Measurements from ENCODE around the gene NPTN.

DNA sequence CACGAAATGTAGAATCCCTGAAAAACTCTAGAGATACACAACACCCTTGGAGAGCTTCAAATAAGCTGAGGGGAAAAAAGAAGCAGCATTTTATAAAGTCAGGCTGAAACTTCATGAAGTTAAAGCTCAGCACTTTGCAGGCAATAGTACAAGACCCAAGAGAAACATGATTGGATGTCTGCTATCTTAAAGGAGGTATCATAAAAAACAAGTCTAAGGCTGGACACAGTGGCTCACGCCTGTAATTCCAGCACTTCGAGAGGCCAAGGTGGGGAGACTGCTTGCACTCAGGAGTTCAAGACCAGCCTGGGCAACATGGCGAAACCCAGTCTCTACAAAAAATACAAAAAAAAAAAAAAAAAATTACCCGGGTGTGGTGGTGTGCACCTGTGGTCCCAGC, 42.9 kb downstream of the NPTN start:
- no peak for TF ChIP-seq MAFK (IDR thresholded peaks at IDR 0.05; ENCODE audit: partially characterized antibody)
- TF ChIP-seq SMC3 (IDR thresholded peaks at IDR 0.05) = no peak
- TF ChIP-seq, protein P1, sequence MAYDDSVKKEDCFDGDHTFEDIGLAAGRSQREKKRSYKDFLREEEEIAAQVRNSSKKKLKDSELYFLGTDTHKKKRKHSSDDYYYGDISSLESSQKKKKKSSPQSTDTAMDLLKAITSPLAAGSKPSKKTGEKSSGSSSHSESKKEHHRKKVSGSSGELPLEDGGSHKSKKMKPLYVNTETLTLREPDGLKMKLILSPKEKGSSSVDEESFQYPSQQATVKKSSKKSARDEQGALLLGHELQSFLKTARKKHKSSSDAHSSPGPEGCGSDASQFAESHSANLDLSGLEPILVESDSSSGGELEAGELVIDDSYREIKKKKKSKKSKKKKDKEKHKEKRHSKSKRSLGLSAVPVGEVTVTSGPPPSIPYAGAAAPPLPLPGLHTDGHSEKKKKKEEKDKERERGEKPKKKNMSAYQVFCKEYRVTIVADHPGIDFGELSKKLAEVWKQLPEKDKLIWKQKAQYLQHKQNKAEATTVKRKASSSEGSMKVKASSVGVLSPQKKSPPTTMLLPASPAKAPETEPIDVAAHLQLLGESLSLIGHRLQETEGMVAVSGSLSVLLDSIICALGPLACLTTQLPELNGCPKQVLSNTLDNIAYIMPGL (CRISPR knock-in tag; IDR thresholded peaks at IDR 0.05; ENCODE audit: borderline replicate concordance) = no peak
- TF ChIP-seq, protein P2, sequence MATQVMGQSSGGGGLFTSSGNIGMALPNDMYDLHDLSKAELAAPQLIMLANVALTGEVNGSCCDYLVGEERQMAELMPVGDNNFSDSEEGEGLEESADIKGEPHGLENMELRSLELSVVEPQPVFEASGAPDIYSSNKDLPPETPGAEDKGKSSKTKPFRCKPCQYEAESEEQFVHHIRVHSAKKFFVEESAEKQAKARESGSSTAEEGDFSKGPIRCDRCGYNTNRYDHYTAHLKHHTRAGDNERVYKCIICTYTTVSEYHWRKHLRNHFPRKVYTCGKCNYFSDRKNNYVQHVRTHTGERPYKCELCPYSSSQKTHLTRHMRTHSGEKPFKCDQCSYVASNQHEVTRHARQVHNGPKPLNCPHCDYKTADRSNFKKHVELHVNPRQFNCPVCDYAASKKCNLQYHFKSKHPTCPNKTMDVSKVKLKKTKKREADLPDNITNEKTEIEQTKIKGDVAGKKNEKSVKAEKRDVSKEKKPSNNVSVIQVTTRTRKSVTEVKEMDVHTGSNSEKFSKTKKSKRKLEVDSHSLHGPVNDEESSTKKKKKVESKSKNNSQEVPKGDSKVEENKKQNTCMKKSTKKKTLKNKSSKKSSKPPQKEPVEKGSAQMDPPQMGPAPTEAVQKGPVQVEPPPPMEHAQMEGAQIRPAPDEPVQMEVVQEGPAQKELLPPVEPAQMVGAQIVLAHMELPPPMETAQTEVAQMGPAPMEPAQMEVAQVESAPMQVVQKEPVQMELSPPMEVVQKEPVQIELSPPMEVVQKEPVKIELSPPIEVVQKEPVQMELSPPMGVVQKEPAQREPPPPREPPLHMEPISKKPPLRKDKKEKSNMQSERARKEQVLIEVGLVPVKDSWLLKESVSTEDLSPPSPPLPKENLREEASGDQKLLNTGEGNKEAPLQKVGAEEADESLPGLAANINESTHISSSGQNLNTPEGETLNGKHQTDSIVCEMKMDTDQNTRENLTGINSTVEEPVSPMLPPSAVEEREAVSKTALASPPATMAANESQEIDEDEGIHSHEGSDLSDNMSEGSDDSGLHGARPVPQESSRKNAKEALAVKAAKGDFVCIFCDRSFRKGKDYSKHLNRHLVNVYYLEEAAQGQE (IDR thresholded peaks at IDR 0.05) = no peak
- TF ChIP-seq BHLHE40 (IDR thresholded peaks at IDR 0.05; ENCODE audit: low read depth, low read length) = no peak
- TF ChIP-seq, protein P3, sequence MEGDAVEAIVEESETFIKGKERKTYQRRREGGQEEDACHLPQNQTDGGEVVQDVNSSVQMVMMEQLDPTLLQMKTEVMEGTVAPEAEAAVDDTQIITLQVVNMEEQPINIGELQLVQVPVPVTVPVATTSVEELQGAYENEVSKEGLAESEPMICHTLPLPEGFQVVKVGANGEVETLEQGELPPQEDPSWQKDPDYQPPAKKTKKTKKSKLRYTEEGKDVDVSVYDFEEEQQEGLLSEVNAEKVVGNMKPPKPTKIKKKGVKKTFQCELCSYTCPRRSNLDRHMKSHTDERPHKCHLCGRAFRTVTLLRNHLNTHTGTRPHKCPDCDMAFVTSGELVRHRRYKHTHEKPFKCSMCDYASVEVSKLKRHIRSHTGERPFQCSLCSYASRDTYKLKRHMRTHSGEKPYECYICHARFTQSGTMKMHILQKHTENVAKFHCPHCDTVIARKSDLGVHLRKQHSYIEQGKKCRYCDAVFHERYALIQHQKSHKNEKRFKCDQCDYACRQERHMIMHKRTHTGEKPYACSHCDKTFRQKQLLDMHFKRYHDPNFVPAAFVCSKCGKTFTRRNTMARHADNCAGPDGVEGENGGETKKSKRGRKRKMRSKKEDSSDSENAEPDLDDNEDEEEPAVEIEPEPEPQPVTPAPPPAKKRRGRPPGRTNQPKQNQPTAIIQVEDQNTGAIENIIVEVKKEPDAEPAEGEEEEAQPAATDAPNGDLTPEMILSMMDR (IDR thresholded peaks at IDR 0.05) = no peak
- TF ChIP-seq MAZ (IDR thresholded peaks at IDR 0.05; ENCODE audit: borderline replicate concordance, low read depth, low read length) = no peak
- no peak for TF ChIP-seq JUN (IDR thresholded peaks at IDR 0.05)
- TF ChIP-seq EP300 (IDR thresholded peaks at IDR 0.05) = no peak

All from A549 (cell line).